KBM-7 (cell line): ENCODE data around the gene ZNF446.
A peak's percentile ranks its signal among the peaks of the same experiment; 100 is the strongest.
"Not testable (repeated sequence)": the region's sequence is repeated elsewhere in the genome, so short reads cannot be mapped to it uniquely, and the experiment has no call there.

Source experiments
- DNase-seq: peaks from one replicate; pipeline ENCODE4 v3.0.0-alpha.2; 2015
- in situ Hi-C: fragments of 300-500 bp; cut with MboI; formaldehyde crosslinking; loops from 2 replicates; pipeline ENCODE4 v1.14.3; 2020; ENCODE audit warnings: low sequenced_read_pairs, low pct_unique_long_range_greater_than_20kb, mixed read lengths

ZNF446 gene

GRCh38 chr19:58475714-58476497 is at the start of gene ZNF446:
ZNF446 (plus strand) TSS chr19:58476352; CDS start chr19:58477219, 867 bp downstream.
- in situ Hi-C loops: no loop called here
- peak; percentile 97 for DNase-seq

GRCh38 chr19:58428617-58429016 is 47.5 kb upstream of the ZNF446 start:
- no peak for DNase-seq

DNA sequence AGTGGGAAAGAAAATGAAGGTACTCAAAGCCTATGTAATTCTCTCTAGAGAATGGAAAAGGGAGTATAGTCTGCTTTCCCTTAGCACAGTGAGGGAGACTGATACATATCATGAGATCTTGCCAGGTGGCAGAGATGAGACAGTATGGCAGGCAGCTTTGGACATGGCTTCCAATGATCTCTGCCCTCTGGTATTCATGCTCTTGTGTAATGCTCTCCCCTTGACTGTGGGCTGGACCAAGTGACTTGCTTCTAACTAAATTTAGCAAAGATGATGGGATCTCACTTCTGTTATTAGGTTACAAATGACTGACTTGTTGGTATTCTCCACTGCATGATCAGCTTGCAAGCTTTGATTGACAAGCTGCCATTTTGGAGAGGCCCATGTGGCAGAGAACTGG is 46.4 kb upstream of the ZNF446 start:
- no peak for DNase-seq
- in situ Hi-C loops: no loop called here

More at GRCh38 chr19:58428617-58429016, 47.5 kb upstream of the ZNF446 start:
- in situ Hi-C loops: no loop called here

DNA sequence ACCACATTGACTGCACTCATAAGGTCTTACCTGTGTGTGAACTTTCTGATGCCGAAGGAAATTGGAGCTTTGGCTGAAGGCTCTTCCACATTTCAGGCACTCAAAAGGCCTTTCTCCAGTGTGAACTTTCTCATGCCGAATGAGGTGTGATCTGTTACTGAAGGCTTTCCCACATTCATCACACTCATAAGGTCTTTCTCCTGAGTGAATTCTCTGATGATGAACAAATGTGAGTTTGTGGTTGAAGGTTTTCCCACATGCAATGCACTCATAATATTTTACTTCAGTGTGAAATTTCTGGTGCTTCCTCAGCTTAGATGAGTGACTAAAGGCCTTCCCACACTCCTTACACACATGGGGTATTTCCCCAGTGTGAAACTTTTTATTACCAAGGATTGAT is 41.9 kb upstream of the ZNF446 start:
- DNase-seq: no peak
- in situ Hi-C loops: no loop called here

DNA sequence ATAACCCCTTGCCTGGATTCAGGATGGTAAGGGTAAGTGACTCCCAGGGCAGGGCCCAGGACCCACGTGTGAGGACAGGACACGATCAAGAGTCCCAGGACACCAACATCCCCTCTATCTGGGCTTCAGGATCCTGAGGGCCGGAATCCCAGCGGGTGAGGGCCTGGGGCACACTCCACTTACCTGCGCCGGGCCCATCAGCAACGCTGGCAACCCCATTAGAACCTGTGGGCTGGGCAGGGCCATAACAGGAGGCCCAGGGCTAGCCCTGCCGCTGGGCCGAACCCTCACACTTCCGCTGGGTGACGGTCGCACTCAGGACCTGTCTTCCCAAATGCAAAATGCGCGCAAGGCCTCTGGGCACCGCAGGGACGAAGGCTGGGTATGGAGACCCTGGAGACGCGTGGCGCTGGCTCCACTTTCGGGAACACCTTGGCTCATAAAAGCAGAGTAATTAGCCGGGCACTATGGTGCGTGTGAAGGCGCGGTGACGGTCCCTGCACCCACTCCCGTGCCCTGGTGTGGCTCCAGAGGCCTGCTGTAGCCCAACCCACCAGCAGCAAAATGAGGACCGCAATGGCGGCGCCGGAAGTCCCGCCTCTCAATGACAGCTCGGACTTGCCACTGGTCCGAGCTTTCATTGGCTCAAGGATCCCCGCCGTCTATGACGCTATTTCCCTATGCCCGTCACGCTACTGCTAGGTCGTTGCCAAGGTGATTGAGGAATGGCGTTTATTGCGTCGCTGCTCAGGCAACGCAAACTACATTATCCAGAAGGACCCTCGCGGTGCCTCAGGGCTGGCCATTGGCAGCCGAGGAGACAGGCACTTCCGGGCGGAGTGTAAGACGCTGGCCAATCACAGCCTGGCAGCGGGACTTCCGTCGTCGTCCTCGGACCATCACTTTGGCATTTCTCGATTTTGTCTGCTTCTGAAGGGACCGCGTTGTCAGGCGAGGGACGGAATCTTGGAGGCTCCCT is 36.3 kb upstream of the ZNF446 start, which contains the start of gene ZNF132:
Gene ZNF132, minus strand, starts transcription at position 578 of the 979 bp plus-strand sequence. Its CDS starts 332 bp downstream, at position 246.
- in situ Hi-C loops: no loop called here
- no peak for DNase-seq

DNA sequence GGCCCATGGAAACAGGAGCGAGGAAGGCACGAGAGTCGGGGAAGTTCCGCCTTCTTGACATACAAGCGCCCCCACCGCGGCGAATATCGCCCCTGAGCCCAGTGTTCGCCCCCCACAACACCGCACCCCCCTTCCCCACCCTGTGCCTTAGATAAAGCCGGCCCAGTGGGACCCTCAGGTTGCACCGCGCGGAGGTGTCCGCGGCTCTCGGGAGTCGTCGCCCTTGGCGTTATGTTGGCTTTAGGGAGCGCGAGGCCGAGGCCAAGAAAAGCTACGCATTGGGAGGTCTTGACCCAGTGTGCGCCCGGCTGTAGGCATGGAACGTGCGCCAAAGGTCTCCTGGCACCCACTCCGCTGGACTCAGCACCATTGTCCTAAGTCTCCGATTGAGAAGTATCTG is 35.6 kb upstream of the ZNF446 start:
- DNase-seq: no peak
- in situ Hi-C loops: no loop called here

GRCh38 chr19:58442986-58443385 is 33.2 kb upstream of the ZNF446 start:
- in situ Hi-C loops, DNase-seq: not testable (repeated sequence)

DNA sequence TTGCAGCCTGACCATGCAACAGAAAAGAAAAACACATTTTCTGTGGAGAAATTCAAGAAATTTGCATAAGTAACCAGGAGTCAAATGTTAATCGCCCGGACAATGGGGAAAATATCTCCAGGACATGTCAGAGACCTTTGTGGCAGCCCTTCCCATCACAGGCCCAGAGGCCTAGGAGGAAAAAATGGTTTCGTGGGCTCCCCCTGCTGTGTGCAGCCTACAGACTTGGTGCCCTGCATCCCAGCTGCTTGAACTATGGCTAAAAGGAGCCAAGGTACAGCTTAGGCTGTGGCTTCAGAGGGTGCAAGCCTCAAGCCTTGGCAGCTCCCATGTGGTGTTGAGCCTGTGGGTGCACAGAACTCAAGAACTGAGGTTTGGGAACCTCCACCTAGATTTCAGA is 27.3 kb upstream of the ZNF446 start:
- DNase-seq, in situ Hi-C loops: not testable (repeated sequence)

GRCh38 chr19:58449980-58450379 is 26.2 kb upstream of the ZNF446 start:
- DNase-seq, in situ Hi-C loops: not testable (repeated sequence)

DNA sequence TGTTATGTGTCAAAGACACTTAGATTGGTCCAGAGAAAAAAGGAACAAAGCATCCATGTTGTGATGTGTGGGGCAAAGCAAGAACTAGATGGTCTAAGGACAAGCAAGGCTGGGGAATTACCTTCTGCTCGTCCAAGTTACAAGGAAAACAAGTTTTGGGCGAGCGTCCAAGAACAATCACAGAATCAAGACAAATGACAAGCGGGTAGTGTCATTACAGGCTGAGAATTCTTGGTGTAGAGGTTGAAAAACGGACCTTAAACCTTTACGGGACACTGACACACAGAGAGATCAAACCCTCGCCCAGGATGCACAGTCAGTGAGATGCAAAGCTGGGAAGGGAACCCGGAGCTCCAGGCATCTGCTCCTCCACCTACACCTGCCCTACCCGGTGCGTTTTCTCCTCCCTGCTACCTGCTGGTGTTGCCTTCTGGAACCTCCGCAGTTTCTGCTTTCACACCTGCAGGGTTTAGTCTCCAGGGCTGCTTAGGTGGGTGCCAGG is 25.2 kb upstream of the ZNF446 start:
- in situ Hi-C loops: no loop called here
- no peak for DNase-seq

DNA sequence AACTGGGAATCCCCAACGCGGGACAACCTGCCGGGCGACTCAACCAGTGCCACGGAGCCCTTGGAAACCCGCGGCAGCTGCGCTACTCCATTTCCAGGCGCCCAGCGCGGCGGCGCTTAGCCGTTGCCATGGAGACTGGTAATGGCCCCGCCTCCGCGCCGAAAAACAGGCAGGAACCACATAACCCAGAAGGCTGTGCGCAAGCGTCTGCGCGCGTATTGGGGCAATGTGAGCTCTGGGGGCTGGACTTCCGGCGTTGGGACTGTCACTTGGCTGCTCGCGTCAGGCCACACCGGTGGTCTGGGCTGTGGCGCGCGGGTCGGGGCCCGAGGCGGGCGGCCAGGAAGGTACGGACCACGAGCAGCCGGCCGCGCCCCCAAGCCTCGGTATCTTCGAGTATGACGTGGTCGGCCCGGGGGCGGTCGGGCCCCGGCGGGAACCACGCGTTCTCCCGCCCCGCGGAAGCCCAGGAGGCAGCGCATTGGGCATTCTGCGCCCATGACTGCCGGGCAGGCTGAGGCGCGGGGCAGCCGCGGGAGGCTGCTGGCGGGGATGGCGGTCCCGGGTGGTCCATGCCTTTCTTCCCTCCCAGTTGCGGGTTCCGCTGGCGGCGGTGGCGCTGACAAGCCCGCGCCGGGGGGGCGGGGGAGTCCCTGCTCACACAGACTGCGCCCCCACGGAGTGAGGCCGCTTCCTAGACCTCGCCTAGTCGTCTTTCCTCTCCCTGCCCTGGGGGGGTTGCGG is 24.6 kb upstream of the ZNF446 start, which contains the start of gene ZNF324B:
Gene ZNF324B, plus strand, starts transcription at position 265 of the 744 bp plus-strand sequence. CDS start 2,080 bp downstream, outside the sequence.
- DNase-seq: peak; percentile 96

DNA sequence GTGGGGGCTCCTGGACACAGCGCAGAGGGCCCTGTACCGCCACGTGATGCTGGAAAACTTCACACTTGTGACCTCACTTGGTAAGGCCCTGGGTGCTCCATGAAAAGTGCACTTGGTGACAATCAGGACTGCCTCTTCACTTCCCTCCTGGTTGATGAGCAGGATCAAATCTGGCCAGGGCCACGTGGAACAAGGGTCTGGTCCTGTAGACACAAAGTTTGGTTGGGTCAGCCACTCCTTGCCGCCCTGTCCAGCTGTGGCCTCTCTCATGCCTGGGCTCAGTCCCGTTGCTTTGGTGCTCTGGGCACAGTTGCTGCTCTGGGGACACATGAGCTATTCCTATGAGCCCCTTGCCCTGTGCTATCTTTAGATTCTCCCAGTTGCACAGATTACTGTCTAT is 22.4 kb upstream of the ZNF446 start:
- in situ Hi-C loops: no loop called here
- no peak for DNase-seq

More for the DNA sequence above, 24.6 kb upstream of the ZNF446 start, which contains the start of gene ZNF324B:
- in situ Hi-C loops: no loop called here

GRCh38 chr19:58455306-58455705 is 20.8 kb upstream of the ZNF446 start:
- in situ Hi-C loops: no loop called here
- no peak for DNase-seq

DNA sequence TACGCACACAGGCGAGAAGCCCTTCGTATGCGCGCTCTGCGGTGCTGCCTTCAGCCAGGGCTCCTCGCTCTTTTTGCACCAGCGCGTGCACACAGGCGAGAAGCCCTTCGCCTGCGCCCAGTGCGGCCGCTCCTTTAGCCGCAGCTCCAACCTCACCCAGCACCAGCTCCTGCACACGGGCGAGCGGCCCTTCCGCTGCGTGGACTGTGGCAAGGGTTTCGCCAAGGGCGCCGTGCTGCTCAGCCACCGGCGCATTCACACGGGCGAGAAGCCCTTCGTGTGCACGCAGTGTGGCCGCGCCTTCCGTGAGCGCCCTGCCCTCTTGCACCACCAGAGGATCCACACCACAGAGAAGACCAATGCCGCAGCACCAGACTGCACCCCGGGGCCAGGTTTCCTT is 20.0 kb upstream of the ZNF446 start:
- in situ Hi-C loops: no loop called here
- DNase-seq: no peak

GRCh38 chr19:58460039-58460438 is 16.1 kb upstream of the ZNF446 start:
- DNase-seq: no peak
- in situ Hi-C loops: no loop called here

GRCh38 chr19:58466089-58466759 is 9.9 kb upstream of the ZNF446 start:
- no peak for DNase-seq
- in situ Hi-C loops: no loop called here

GRCh38 chr19:58466760-58467589 is 9.2 kb upstream of the ZNF446 start, which contains the start of gene ZNF324:
ZNF324 (plus strand) TSS chr19:58467080; CDS start chr19:58469186, 2,106 bp downstream.
- in situ Hi-C loops: no loop called here
- peak; percentile 95 for DNase-seq
